Liver (tissue), 9 donors: Measurements from ENCODE around the gene POPDC3. TPM values are rescaled to one million over a fixed set of nuclear protein-coding genes. Genes with fewer than 3 reads are reported as not detected.
"Not testable (repeated sequence)": the region's sequence is repeated elsewhere in the genome, so short reads cannot be mapped to it uniquely, and the experiment has no call there.

ENCODE experiments used
- DNase-seq: peaks from one replicate; pipeline ENCODE4 v3.0.0-alpha.2; 2017; ENCODE audit warnings: low spot score
- H3K27ac ChIP-seq, 2 donors: one replicate each; pipeline ENCODE4 v1.7.0; 2013; ENCODE audit warnings: inconsistent platforms in 2 of 2, low read length in 2 of 2, control low read depth in 1 of 2, low read depth in 1 of 2, mild to moderate bottlenecking in 1 of 2
- H3K27me3 ChIP-seq, 4 donors: one replicate each; pipeline versions ENCODE4 v1.6.1 to v1.7.0; 2013; ENCODE audit warnings: low read length in 3 of 4, inconsistent platforms in 1 of 4, mild to moderate bottlenecking in 1 of 4, moderate library complexity in 1 of 4; ENCODE audit not compliant: control insufficient read depth in 4 of 4, insufficient read depth in 4 of 4
- H3K36me3 ChIP-seq, 4 donors: one replicate each; pipeline versions ENCODE4 v1.6.1 to v1.7.0; 2013; ENCODE audit warnings: low read length in 3 of 4, mild to moderate bottlenecking in 3 of 4, low read depth in 1 of 4, moderate library complexity in 1 of 4; ENCODE audit not compliant: control insufficient read depth in 4 of 4, insufficient read depth in 3 of 4
- H3K4me1 ChIP-seq, 4 donors: one replicate each; pipeline versions ENCODE4 v1.6.1 to v1.7.0; 2013; ENCODE audit warnings: low read length in 3 of 4, mild to moderate bottlenecking in 3 of 4, moderate library complexity in 1 of 4; ENCODE audit not compliant: control insufficient read depth in 4 of 4, insufficient read depth in 4 of 4
- H3K4me3 ChIP-seq, 3 donors: one replicate each; pipeline versions ENCODE4 v1.6.1 to v1.7.0; 2013; ENCODE audit warnings: low read length in 3 of 3, control low read depth in 1 of 3, low read depth in 1 of 3, mild to moderate bottlenecking in 1 of 3
- H3K9ac ChIP-seq, 2 donors: one replicate each; pipeline ENCODE4 v1.7.0; 2013; ENCODE audit warnings: low read length in 2 of 2, mild to moderate bottlenecking in 2 of 2, moderate library complexity in 2 of 2, control low read depth in 1 of 2, low read depth in 1 of 2
- H3K9me3 ChIP-seq, 4 donors: one replicate each; pipeline versions ENCODE4 v1.6.1 to v1.7.0; 2013; ENCODE audit warnings: low read length in 3 of 4; ENCODE audit not compliant: control insufficient read depth in 4 of 4
- EGR1 ChIP-seq, 2 donors: IDR thresholded peaks; 2 replicates each; pipeline ENCODE4 v1.6.1; 2016 to 2018; ENCODE audit warnings: antibody characterized with exemption in 2 of 2, low read depth in 2 of 2
- FOXA1 ChIP-seq: IDR thresholded peaks from 2 replicates; pipeline ENCODE4 v1.6.1; 2016; ENCODE audit warnings: antibody characterized with exemption
- FOXA2 ChIP-seq: IDR thresholded peaks from 2 replicates; pipeline ENCODE4 v1.6.1; 2016; ENCODE audit warnings: antibody characterized with exemption
- GABPA ChIP-seq, 2 donors: IDR thresholded peaks in 1 of 2; conservative IDR thresholded peaks in 1 of 2; 2 replicates each; pipeline ENCODE4 v1.6.1; 2016; ENCODE audit warnings: antibody characterized with exemption in 2 of 2, mild to moderate bottlenecking in 1 of 2, moderate library complexity in 1 of 2
- HNF4A ChIP-seq, 2 donors: conservative IDR thresholded peaks; 2 replicates each; pipeline ENCODE4 v1.6.1; 2016; ENCODE audit warnings: antibody characterized with exemption in 2 of 2, mild to moderate bottlenecking in 2 of 2
- HNF4G ChIP-seq: IDR thresholded peaks from 2 replicates; pipeline ENCODE4 v1.6.1; 2016; ENCODE audit warnings: antibody characterized with exemption
- JUND ChIP-seq, 2 donors: IDR thresholded peaks; 2 replicates each; pipeline ENCODE4 v1.6.1; 2016; ENCODE audit warnings: antibody characterized with exemption in 2 of 2
- NR2F2 ChIP-seq: IDR thresholded peaks from 2 replicates; pipeline ENCODE4 v1.6.1; 2016; ENCODE audit warnings: antibody characterized with exemption
- RAD21 ChIP-seq, 2 donors: IDR thresholded peaks; 2 replicates each; pipeline ENCODE4 v1.6.1; 2016; ENCODE audit warnings: antibody characterized with exemption in 2 of 2, mild to moderate bottlenecking in 2 of 2
- RXRA ChIP-seq, 2 donors: IDR thresholded peaks; 2 replicates each; pipeline ENCODE4 v1.6.1; 2017 to 2018; ENCODE audit warnings: antibody characterized with exemption in 2 of 2, mild to moderate bottlenecking in 1 of 2
- SP1 ChIP-seq: IDR thresholded peaks from 2 replicates; pipeline ENCODE4 v1.6.1; 2018; ENCODE audit warnings: antibody characterized with exemption, mild to moderate bottlenecking
- TAF1 ChIP-seq: conservative IDR thresholded peaks from 2 replicates; pipeline ENCODE4 v1.6.1; 2016; ENCODE audit warnings: antibody characterized with exemption, mild to moderate bottlenecking
- YY1 ChIP-seq: IDR thresholded peaks from 2 replicates; pipeline ENCODE4 v1.6.1; 2016; ENCODE audit warnings: antibody characterized with exemption, mild to moderate bottlenecking
- WGBS: extraction: QIAGEN DNeasy Blood & Tissue Kit; methylation state at CpG from one replicate; pipeline ENCODE4 v1.1.7; 2013; 5-methylcytosine and 5-hydroxymethylcytosine counted together
- polyA plus RNA-seq, 2 donors: library from polyadenylated mRNA; stranded (reverse) in 1 of 2; unstranded in 1 of 2; fragments of 200-250 nt in 1 of 2; fragments of >200 nt in 1 of 2; fragmentation: Nextera tagmentation in 1 of 2; extraction: Ambion mirVana in 1 of 2; gene quantifications; one replicate each; pipeline versions ENCODE4 v1.2.1 to v1.2.3, GENCODE V29; 2013 to 2015
- total RNA-seq, 2 donors: library from RNA; depleted of rRNA; stranded (reverse); fragments of >200 nt; gene quantifications; one replicate each; pipeline ENCODE4 v1.2.3, GENCODE V29; 2014
- TF ChIP-seq, protein P1 (sequence below): IDR thresholded peaks from 2 replicates; pipeline ENCODE4 v1.6.1; 2016; ENCODE audit warnings: antibody characterized with exemption
- TF ChIP-seq, protein P2 (sequence below): fragments of 150-350 bp; IDR thresholded peaks from 2 replicates; pipeline ENCODE4 v1.5.1; 2017; ENCODE audit warnings: improper control_type of control experiment, low read depth, low read length; ENCODE audit not compliant: missing input control
- TF ChIP-seq, protein P3 (sequence below): IDR thresholded peaks from 2 replicates; pipeline ENCODE4 v1.6.1; 2016; ENCODE audit warnings: antibody characterized with exemption, mild to moderate bottlenecking
- TF ChIP-seq, protein P4 (sequence below): IDR thresholded peaks from 2 replicates; pipeline ENCODE4 v1.6.1; 2016; ENCODE audit warnings: antibody characterized with exemption
- TF ChIP-seq, protein P5 (sequence below): IDR thresholded peaks from 2 replicates; pipeline ENCODE4 v1.6.1; 2016; ENCODE audit warnings: antibody characterized with exemption
- donor health status: healthy.
- donor health status: healthy.
- donor health status: healthy.
- donor health status: healthy.
- donor health status: healthy.

The POPDC3 gene
- total and polyA plus RNA-seq, 4 donors, result not detected

DNA sequence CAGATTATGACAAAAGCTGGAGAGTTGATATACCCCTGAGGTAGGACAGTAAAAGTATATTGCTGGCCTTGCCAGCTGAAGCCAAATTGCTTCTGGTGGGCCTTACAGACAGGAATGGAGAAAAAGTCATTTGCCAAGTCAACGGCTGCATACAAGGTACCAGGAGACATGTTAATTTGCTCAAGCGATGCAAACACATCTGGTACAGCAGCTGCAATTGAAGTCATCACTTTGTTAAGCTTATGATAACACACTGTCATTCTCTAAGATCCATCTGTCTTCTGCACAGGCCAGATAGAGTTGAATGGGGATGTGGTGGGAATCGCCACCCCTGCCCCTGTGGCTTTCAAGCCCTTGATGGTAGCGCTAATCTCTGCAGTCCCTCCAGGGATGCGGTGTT, 40.4 kb upstream of the POPDC3 start:
- Histone ChIP-seq H3K4me3 (no peak overlapping the region), H3K36me3 (no peaks in the 10 kb centered on the region), H3K9me3 (no peaks in the 10 kb centered on the region), H3K9ac (no peak overlapping the region), H3K27ac (no peak overlapping the region), H3K27me3 (no peaks in the 10 kb centered on the region), H3K4me1 (no peaks in the 10 kb centered on the region)
- TF ChIP-seq EGR1 (IDR thresholded peaks at IDR 0.05; ENCODE audit: low read depth in 2 of 2), result no peak
- no peak for TF ChIP-seq RXRA (IDR thresholded peaks at IDR 0.05)
- no peak for TF ChIP-seq RAD21 (IDR thresholded peaks at IDR 0.05)
- TF ChIP-seq, protein P1, sequence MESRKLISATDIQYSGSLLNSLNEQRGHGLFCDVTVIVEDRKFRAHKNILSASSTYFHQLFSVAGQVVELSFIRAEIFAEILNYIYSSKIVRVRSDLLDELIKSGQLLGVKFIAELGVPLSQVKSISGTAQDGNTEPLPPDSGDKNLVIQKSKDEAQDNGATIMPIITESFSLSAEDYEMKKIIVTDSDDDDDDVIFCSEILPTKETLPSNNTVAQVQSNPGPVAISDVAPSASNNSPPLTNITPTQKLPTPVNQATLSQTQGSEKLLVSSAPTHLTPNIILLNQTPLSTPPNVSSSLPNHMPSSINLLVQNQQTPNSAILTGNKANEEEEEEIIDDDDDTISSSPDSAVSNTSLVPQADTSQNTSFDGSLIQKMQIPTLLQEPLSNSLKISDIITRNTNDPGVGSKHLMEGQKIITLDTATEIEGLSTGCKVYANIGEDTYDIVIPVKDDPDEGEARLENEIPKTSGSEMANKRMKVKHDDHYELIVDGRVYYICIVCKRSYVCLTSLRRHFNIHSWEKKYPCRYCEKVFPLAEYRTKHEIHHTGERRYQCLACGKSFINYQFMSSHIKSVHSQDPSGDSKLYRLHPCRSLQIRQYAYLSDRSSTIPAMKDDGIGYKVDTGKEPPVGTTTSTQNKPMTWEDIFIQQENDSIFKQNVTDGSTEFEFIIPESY, result no peak
- TF ChIP-seq, protein P2, sequence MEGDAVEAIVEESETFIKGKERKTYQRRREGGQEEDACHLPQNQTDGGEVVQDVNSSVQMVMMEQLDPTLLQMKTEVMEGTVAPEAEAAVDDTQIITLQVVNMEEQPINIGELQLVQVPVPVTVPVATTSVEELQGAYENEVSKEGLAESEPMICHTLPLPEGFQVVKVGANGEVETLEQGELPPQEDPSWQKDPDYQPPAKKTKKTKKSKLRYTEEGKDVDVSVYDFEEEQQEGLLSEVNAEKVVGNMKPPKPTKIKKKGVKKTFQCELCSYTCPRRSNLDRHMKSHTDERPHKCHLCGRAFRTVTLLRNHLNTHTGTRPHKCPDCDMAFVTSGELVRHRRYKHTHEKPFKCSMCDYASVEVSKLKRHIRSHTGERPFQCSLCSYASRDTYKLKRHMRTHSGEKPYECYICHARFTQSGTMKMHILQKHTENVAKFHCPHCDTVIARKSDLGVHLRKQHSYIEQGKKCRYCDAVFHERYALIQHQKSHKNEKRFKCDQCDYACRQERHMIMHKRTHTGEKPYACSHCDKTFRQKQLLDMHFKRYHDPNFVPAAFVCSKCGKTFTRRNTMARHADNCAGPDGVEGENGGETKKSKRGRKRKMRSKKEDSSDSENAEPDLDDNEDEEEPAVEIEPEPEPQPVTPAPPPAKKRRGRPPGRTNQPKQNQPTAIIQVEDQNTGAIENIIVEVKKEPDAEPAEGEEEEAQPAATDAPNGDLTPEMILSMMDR, result no peak
- TF ChIP-seq FOXA1, result no peak
- TF ChIP-seq, protein P3, sequence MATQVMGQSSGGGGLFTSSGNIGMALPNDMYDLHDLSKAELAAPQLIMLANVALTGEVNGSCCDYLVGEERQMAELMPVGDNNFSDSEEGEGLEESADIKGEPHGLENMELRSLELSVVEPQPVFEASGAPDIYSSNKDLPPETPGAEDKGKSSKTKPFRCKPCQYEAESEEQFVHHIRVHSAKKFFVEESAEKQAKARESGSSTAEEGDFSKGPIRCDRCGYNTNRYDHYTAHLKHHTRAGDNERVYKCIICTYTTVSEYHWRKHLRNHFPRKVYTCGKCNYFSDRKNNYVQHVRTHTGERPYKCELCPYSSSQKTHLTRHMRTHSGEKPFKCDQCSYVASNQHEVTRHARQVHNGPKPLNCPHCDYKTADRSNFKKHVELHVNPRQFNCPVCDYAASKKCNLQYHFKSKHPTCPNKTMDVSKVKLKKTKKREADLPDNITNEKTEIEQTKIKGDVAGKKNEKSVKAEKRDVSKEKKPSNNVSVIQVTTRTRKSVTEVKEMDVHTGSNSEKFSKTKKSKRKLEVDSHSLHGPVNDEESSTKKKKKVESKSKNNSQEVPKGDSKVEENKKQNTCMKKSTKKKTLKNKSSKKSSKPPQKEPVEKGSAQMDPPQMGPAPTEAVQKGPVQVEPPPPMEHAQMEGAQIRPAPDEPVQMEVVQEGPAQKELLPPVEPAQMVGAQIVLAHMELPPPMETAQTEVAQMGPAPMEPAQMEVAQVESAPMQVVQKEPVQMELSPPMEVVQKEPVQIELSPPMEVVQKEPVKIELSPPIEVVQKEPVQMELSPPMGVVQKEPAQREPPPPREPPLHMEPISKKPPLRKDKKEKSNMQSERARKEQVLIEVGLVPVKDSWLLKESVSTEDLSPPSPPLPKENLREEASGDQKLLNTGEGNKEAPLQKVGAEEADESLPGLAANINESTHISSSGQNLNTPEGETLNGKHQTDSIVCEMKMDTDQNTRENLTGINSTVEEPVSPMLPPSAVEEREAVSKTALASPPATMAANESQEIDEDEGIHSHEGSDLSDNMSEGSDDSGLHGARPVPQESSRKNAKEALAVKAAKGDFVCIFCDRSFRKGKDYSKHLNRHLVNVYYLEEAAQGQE, result no peak
- TF ChIP-seq TAF1, result no peak
- no peak for TF ChIP-seq SP1
- TF ChIP-seq GABPA (IDR thresholded peaks at IDR 0.05 in 1 of 2, conservative IDR thresholded peaks at IDR 0.05 in 1 of 2), result no peak
- no peak for TF ChIP-seq YY1
- no peak for TF ChIP-seq JUND (IDR thresholded peaks at IDR 0.05)
- no peak for TF ChIP-seq HNF4A (conservative IDR thresholded peaks at IDR 0.05)
- TF ChIP-seq FOXA2, result no peak
- TF ChIP-seq NR2F2, result no peak
- TF ChIP-seq, protein P4, sequence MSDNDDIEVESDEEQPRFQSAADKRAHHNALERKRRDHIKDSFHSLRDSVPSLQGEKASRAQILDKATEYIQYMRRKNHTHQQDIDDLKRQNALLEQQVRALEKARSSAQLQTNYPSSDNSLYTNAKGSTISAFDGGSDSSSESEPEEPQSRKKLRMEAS, result no peak
- TF ChIP-seq, protein P5, sequence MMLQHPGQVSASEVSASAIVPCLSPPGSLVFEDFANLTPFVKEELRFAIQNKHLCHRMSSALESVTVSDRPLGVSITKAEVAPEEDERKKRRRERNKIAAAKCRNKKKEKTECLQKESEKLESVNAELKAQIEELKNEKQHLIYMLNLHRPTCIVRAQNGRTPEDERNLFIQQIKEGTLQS, result no peak
- no peak for TF ChIP-seq HNF4G
- 95% methylated on average over 5 of the region's 5 CpGs for WGBS
- no peak for DNase-seq

DNA sequence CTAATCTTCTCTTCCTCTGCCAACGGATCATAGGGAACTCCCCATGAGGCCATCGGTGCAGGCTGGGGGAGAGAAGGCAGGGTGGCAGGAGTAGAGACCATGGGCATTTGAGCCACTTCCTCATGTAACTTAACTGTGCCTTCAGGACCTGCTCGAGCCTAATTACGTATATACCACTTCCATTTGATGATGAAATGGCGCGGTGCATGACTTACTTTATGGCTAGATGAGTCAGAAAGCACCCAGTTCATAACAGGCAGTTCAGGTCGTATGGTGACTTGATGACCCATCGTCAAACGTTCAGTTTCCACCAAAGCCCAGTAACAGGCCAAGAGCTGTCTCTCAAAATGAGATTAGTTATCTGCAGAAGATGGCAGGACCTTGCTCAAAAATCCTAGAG, 39.4 kb upstream of the POPDC3 start:
- H3K27ac ChIP-seq, H3K4me1 ChIP-seq, H3K9ac ChIP-seq, H3K27me3 ChIP-seq, H3K36me3 ChIP-seq, H3K4me3 ChIP-seq, H3K9me3 ChIP-seq, DNase-seq: not testable (repeated sequence)
- WGBS, result 87% methylated on average over 9 of the region's 9 CpGs
